Measurements from ENCODE around the gene VPS26C. TPM values are rescaled to one million over a fixed set of nuclear protein-coding genes. Genes with fewer than 3 reads are reported as not detected.

Gene VPS26C
- total RNA-seq, 1 experiment from 2014 or later, result 43.2 TPM

DNA sequence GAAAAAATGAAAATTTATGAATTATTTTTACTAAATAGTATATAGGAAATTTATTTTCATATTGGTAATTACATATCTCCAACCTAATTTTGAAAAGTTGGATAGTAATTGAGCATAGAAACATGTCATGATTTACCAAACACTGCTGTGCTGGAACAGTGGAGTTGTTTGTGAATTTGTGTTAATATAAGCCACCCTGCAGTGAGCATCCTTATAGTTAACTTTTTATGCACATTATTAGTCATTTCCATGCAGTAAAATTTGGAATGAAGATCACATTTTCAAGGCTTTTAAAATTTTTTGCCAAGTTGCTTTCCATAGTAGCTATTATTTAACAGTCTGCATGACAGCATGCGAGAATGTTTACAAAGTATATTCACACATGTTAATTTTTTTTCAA lies 78.3 kb downstream of the VPS26C start:
- no peaks in the 10 kb centered on the region for H3K4me1 ChIP-seq (ENCODE audit: low read length)
- H4K20me1 ChIP-seq (ENCODE audit: insufficient read depth, low read depth, low read length), result no peaks in the 10 kb centered on the region
- no peak overlapping the region for H3K27ac ChIP-seq (ENCODE audit: low read length)
- no peak overlapping the region for H2AFZ ChIP-seq (ENCODE audit: low read length)
- no peak overlapping the region for H3K4me2 ChIP-seq (ENCODE audit: low read depth, low read length, poor library complexity, severe bottlenecking)
- H3K9me3 ChIP-seq (ENCODE audit: low read length), result no peaks in the 10 kb centered on the region
- no peaks in the 10 kb centered on the region for H3K9me2 ChIP-seq (replicated peaks; ENCODE audit: insufficient read depth, low read length)
- H3K27me3 ChIP-seq (ENCODE audit: low read length), result no peaks in the 10 kb centered on the region
- H3K9ac ChIP-seq (ENCODE audit: low read length), result no peak overlapping the region
- H3K79me2 ChIP-seq (ENCODE audit: low read length), result peaks cover 6% of the 10 kb centered on the region; the same call in 1 of the 2 replicates
- H3K36me3 ChIP-seq (ENCODE audit: insufficient read depth, low read length), result peaks cover 21% of the 10 kb centered on the region; the same call in 1 of the 2 replicates
- no peak for DNase-seq
- H3K4me3 ChIP-seq (ENCODE audit: low read length), result no peak overlapping the region

- Histone ChIP-seq H3K9ac (ENCODE audit: low read length) (no peak overlapping the region), H3K27me3 (ENCODE audit: low read length) (no peaks in the 10 kb centered on the region), H3K4me3 (ENCODE audit: low read length) (no peak overlapping the region), H3K36me3 (ENCODE audit: insufficient read depth, low read length) (peaks cover 28% of the 10 kb centered on the region), H2AFZ (ENCODE audit: low read length) (no peak overlapping the region), H4K20me1 (ENCODE audit: insufficient read depth, low read depth, low read length) (no peaks in the 10 kb centered on the region), H3K9me2 (replicated peaks; ENCODE audit: insufficient read depth, low read length) (no peaks in the 10 kb centered on the region), H3K4me2 (ENCODE audit: low read depth, low read length, poor library complexity, severe bottlenecking) (no peak overlapping the region), H3K4me1 (ENCODE audit: low read length) (no peaks in the 10 kb centered on the region), H3K79me2 (ENCODE audit: low read length) (peaks cover 12% of the 10 kb centered on the region; the same call in 1 of the 2 replicates), H3K9me3 (ENCODE audit: low read length) (no peaks in the 10 kb centered on the region), H3K27ac (ENCODE audit: low read length) (no peak overlapping the region)
- no peak for DNase-seq
Measured at GRCh38 chr21:37186983-37187382, 80.2 kb downstream of the VPS26C start.

DNA sequence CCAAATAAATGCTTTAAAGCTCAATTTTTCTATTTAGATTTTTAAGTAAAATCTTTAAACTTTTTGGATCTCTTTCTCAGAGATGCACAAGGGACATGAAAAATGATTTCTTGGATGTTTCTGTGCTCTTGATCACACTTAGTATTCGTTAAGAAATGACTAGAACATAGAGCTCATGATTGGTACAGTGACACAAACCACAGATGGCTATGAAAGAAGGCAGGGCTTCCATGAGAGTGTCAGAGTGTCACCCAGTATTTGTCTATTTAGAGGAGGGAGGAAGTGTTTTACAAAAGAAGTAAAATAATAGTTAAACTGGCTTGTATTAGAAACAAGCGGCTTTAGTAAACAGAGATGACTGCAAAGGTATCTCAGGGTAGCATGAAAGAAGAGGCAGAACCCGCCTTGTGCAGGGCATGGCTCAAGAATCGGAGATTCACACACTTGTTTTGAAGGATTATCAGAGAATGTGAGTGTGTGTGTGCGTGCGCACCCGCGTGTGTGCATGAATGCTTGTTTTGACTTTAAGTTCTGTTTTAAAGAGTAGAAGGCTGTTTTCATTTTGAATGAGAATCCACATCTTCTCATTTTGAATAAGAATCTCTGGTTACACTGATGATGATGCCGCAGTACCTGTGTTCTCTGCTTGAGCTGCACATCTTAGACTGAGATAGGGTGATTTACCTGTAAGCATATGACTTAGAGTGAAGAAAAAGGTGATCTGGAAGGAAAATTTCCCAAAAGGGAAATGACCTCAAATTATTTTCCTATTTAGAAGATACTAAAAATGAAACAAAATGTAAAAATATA lies 82.1 kb downstream of the VPS26C start:
- H3K4me1 ChIP-seq (ENCODE audit: low read length), result no peaks in the 10 kb centered on the region
- H3K79me2 ChIP-seq (ENCODE audit: low read length), result peaks cover 18% of the 10 kb centered on the region
- H3K4me2 ChIP-seq (ENCODE audit: low read depth, low read length, poor library complexity, severe bottlenecking), result no peak overlapping the region
- no peaks in the 10 kb centered on the region for H4K20me1 ChIP-seq (ENCODE audit: insufficient read depth, low read depth, low read length)
- no peak overlapping the region for H3K9ac ChIP-seq (ENCODE audit: low read length)
- H3K4me3 ChIP-seq (ENCODE audit: low read length), result no peak overlapping the region
- no peak overlapping the region for H2AFZ ChIP-seq (ENCODE audit: low read length)
- DNase-seq, result no peak
- H3K9me2 ChIP-seq (replicated peaks; ENCODE audit: insufficient read depth, low read length), result no peaks in the 10 kb centered on the region
- no peak overlapping the region for H3K27ac ChIP-seq (ENCODE audit: low read length)
- no peaks in the 10 kb centered on the region for H3K9me3 ChIP-seq (ENCODE audit: low read length)
- H3K27me3 ChIP-seq (ENCODE audit: low read length), result no peaks in the 10 kb centered on the region
- peaks cover 34% of the 10 kb centered on the region for H3K36me3 ChIP-seq (ENCODE audit: insufficient read depth, low read length)

DNA sequence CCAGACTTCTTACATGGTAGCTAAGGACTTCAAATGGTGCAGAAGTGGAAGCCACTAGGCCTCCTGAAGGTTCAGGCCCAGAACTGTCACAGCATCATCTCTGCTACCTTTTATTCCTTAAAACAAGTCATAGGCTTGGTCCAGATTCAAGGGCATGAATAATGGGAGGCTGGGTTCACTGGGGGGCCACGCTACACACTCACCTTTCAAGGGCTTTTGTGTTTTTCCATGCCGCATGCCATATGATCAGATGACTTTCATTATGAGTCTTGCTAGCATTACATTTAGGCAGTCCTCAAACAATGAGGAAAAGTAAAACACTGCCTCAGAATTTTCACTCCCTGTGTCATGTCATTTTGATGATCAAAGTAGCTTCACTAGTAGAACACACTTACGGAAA lies 83.4 kb downstream of the VPS26C start:
- Histone ChIP-seq H3K36me3 (ENCODE audit: insufficient read depth, low read length) (peaks cover 44% of the 10 kb centered on the region), H3K4me1 (ENCODE audit: low read length) (no peaks in the 10 kb centered on the region), H3K9ac (ENCODE audit: low read length) (no peak overlapping the region), H3K27me3 (ENCODE audit: low read length) (no peaks in the 10 kb centered on the region), H4K20me1 (ENCODE audit: insufficient read depth, low read depth, low read length) (no peaks in the 10 kb centered on the region), H3K27ac (ENCODE audit: low read length) (no peak overlapping the region), H3K4me3 (ENCODE audit: low read length) (no peak overlapping the region), H3K9me2 (replicated peaks; ENCODE audit: insufficient read depth, low read length) (no peaks in the 10 kb centered on the region), H3K79me2 (ENCODE audit: low read length) (peaks cover 27% of the 10 kb centered on the region), H3K9me3 (ENCODE audit: low read length) (no peaks in the 10 kb centered on the region), H3K4me2 (ENCODE audit: low read depth, low read length, poor library complexity, severe bottlenecking) (no peak overlapping the region), H2AFZ (ENCODE audit: low read length) (no peak overlapping the region)
- no peak for DNase-seq

DNA sequence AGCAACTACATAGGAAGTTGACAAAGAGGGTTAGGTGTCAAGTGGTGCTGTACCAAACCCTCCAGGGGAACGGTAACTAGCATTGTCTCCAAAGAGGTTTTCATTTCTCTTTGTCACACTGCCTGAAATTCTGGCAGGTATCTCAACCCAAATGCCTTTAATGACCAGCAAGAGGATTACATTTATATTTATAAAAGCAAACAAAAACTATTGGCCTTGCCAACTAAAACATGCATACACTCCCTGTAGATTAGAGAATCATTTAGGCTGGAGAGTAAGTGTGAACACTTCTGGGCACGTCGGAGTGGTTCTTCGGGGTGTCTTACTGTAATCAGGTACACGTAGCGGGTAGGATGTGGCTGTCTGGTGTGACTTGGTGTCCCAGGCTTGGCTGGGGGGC lies 84.9 kb downstream of the VPS26C start:
- H3K4me3 ChIP-seq (ENCODE audit: low read length), result no peak overlapping the region
- no peaks in the 10 kb centered on the region for H4K20me1 ChIP-seq (ENCODE audit: insufficient read depth, low read depth, low read length)
- peaks cover 49% of the 10 kb centered on the region for H3K36me3 ChIP-seq (ENCODE audit: insufficient read depth, low read length)

DNA sequence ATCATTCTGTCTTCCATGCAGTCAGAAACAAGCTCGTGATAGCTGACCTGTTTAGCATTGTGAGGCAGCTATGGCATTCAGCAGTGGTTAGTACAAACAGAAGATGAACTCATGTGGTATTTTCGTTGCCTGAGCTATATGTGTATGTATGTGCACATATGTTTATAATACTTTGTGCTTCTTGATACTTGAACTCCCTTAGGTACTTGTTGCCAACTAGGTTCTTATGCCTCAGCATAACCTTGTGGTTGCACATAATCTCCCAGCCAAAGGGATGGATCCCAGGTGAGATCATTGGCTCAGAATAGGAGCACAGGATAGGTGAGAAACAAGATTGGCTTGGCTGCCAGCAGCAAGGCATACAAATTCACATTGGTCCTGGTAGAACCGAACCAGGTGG lies 86.1 kb downstream of the VPS26C start:
- H3K4me1 ChIP-seq (ENCODE audit: low read length), result no peaks in the 10 kb centered on the region
- H3K9ac ChIP-seq (ENCODE audit: low read length), result no peak overlapping the region
- H3K36me3 ChIP-seq (ENCODE audit: insufficient read depth, low read length), result peaks cover 48% of the 10 kb centered on the region
- H3K27ac ChIP-seq (ENCODE audit: low read length), result no peak overlapping the region
- H3K4me3 ChIP-seq (ENCODE audit: low read length), result no peak overlapping the region
- no peaks in the 10 kb centered on the region for H3K9me2 ChIP-seq (replicated peaks; ENCODE audit: insufficient read depth, low read length)
- no peak overlapping the region for H3K4me2 ChIP-seq (ENCODE audit: low read depth, low read length, poor library complexity, severe bottlenecking)
- peaks cover 43% of the 10 kb centered on the region for H3K79me2 ChIP-seq (ENCODE audit: low read length)
- H3K27me3 ChIP-seq (ENCODE audit: low read length), result no peaks in the 10 kb centered on the region
- H2AFZ ChIP-seq (ENCODE audit: low read length), result no peak overlapping the region
- no peak for DNase-seq
- H3K9me3 ChIP-seq (ENCODE audit: low read length), result no peaks in the 10 kb centered on the region
- no peaks in the 10 kb centered on the region for H4K20me1 ChIP-seq (ENCODE audit: insufficient read depth, low read depth, low read length)

More for the DNA sequence above, 84.9 kb downstream of the VPS26C start:
- Histone ChIP-seq H3K27ac (ENCODE audit: low read length) (no peak overlapping the region), H3K27me3 (ENCODE audit: low read length) (no peaks in the 10 kb centered on the region), H3K9ac (ENCODE audit: low read length) (no peak overlapping the region), H3K4me2 (ENCODE audit: low read depth, low read length, poor library complexity, severe bottlenecking) (no peak overlapping the region), H3K9me3 (ENCODE audit: low read length) (no peaks in the 10 kb centered on the region), H3K4me1 (ENCODE audit: low read length) (no peaks in the 10 kb centered on the region), H3K9me2 (replicated peaks; ENCODE audit: insufficient read depth, low read length) (no peaks in the 10 kb centered on the region), H3K79me2 (ENCODE audit: low read length) (peaks cover 40% of the 10 kb centered on the region), H2AFZ (ENCODE audit: low read length) (no peak overlapping the region)
- DNase-seq, result no peak

GRCh38 chr21:37176716-37177115 lies 90.4 kb downstream of the VPS26C start:
- no peak overlapping the region for H3K4me2 ChIP-seq (ENCODE audit: low read depth, low read length, poor library complexity, severe bottlenecking)

More at GRCh38 chr21:37176716-37177115, 90.4 kb downstream of the VPS26C start:
- no peaks in the 10 kb centered on the region for H3K27me3 ChIP-seq (ENCODE audit: low read length)
- H3K79me2 ChIP-seq (ENCODE audit: low read length), result peaks cover 42% of the 10 kb centered on the region
- no peaks in the 10 kb centered on the region for H4K20me1 ChIP-seq (ENCODE audit: insufficient read depth, low read depth, low read length)
- H2AFZ ChIP-seq (ENCODE audit: low read length), result no peak overlapping the region
- no peaks in the 10 kb centered on the region for H3K9me3 ChIP-seq (ENCODE audit: low read length)
- H3K4me1 ChIP-seq (ENCODE audit: low read length), result no peaks in the 10 kb centered on the region
- no peak for DNase-seq
- H3K4me3 ChIP-seq (ENCODE audit: low read length), result no peak overlapping the region
- peaks cover 53% of the 10 kb centered on the region for H3K36me3 ChIP-seq (ENCODE audit: insufficient read depth, low read length)
- H3K9ac ChIP-seq (ENCODE audit: low read length), result no peak overlapping the region
- H3K9me2 ChIP-seq (replicated peaks; ENCODE audit: insufficient read depth, low read length), result no peaks in the 10 kb centered on the region
- H3K27ac ChIP-seq (ENCODE audit: low read length), result no peak overlapping the region
